Loucy (cell line): Measurements from ENCODE around the gene D2HGDH.

Source experiments
- H2AFZ ChIP-seq: fragments of 200-600 bp; sonication (generic); 2 replicates; pipeline ENCODE4 v1.6.0; 2016; ENCODE audit warnings: antibody characterized with exemption, mild to moderate bottlenecking, low read length, moderate library complexity
- H3F3A ChIP-seq: fragments of 200-600 bp; 2 replicates; pipeline ENCODE4 v1.6.0; 2016; ENCODE audit warnings: antibody characterized with exemption, low read depth, mild to moderate bottlenecking
- H3K27me3 ChIP-seq: fragments of 200-600 bp; sonication (generic); 2 replicates; pipeline ENCODE4 v1.6.1; 2014; ENCODE audit warnings: low read length, mild to moderate bottlenecking; ENCODE audit not compliant: insufficient read depth, poor library complexity, severe bottlenecking
- H3K36me3 ChIP-seq: fragments of 200-600 bp; sonication (generic); 2 replicates; pipeline ENCODE4 v1.6.1; 2016; ENCODE audit warnings: low read length; ENCODE audit not compliant: insufficient read depth
- H3K4me1 ChIP-seq: fragments of 200-600 bp; sonication (generic); 2 replicates; pipeline ENCODE4 v1.5.1; 2014; ENCODE audit warnings: low read length, mild to moderate bottlenecking; ENCODE audit not compliant: insufficient read depth, poor library complexity, severe bottlenecking
- H3K4me2 ChIP-seq: fragments of 200-600 bp; sonication (generic); 2 replicates; pipeline ENCODE4 v1.6.0; 2014; ENCODE audit warnings: antibody characterized with exemption, low read length, low read depth, mild to moderate bottlenecking; ENCODE audit not compliant: poor library complexity, severe bottlenecking
- H3K4me3 ChIP-seq: fragments of 200-600 bp; sonication (generic); 2 replicates; pipeline ENCODE4 v1.5.1; 2014; ENCODE audit warnings: low read length, mild to moderate bottlenecking, mixed read lengths; ENCODE audit not compliant: poor library complexity, severe bottlenecking
- H3K79me2 ChIP-seq: fragments of 200-600 bp; sonication (generic); 2 replicates; pipeline ENCODE4 v1.6.1; 2014; ENCODE audit warnings: low read length; ENCODE audit not compliant: insufficient read depth
- H3K9ac ChIP-seq: fragments of 200-600 bp; sonication (generic); 2 replicates; pipeline ENCODE4 v1.6.0; 2014; ENCODE audit warnings: mild to moderate bottlenecking, low read depth, low read length, moderate library complexity; ENCODE audit not compliant: poor library complexity, severe bottlenecking
- H3K9me2 ChIP-seq: fragments of 200-600 bp; sonication (generic); replicated peaks from 2 replicates; pipeline ENCODE4 v1.6.1; 2016; ENCODE audit warnings: low read depth, low read length, mixed read lengths
- H3K9me3 ChIP-seq: fragments of 200-600 bp; sonication (generic); 2 replicates; pipeline ENCODE4 v1.6.1; 2014; ENCODE audit warnings: mild to moderate bottlenecking, antibody characterized with exemption, low read length, low read depth; ENCODE audit not compliant: insufficient read depth
- H4K20me1 ChIP-seq: fragments of 200-600 bp; sonication (generic); 2 replicates; pipeline ENCODE4 v1.6.0; 2014; ENCODE audit warnings: antibody characterized with exemption, low read length, mild to moderate bottlenecking; ENCODE audit not compliant: insufficient read depth, poor library complexity, severe bottlenecking
- CTCF ChIP-seq: fragments of 200-600 bp; sonication (generic); conservative IDR thresholded peaks from 2 replicates; pipeline ENCODE4 v1.5.1; 2014; ENCODE audit warnings: mild to moderate bottlenecking, antibody characterized with exemption, low read length
- EZH2phosphoT487 ChIP-seq: fragments of 200-600 bp; IDR thresholded peaks from 2 replicates; pipeline ENCODE4 v1.6.1; 2018; ENCODE audit warnings: antibody characterized with exemption, mild to moderate bottlenecking, moderate library complexity, borderline replicate concordance

The D2HGDH gene

GRCh38 chr2:241773511-241774418, 39.3 kb downstream of the D2HGDH start:
- Histone ChIP-seq H3K27me3 (no peaks in the 10 kb centered on the region), H3K4me3 (no peak overlapping the region)

GRCh38 chr2:241774419-241775222, 40.2 kb downstream of the D2HGDH start:
- no peak overlapping the region for H3K4me2 ChIP-seq
- no peak overlapping the region for H3K4me3 ChIP-seq
- H3K36me3 ChIP-seq, result no peaks in the 10 kb centered on the region
- H3K9ac ChIP-seq, result no peak overlapping the region
- H4K20me1 ChIP-seq, result no peaks in the 10 kb centered on the region
- H3K9me2 ChIP-seq, result no peaks in the 10 kb centered on the region
- no peaks in the 10 kb centered on the region for H3F3A ChIP-seq
- H2AFZ ChIP-seq, result no peak overlapping the region
- no peaks in the 10 kb centered on the region for H3K27me3 ChIP-seq
- no peak for TF ChIP-seq CTCF
- no peak for TF ChIP-seq EZH2phosphoT487
- H3K9me3 ChIP-seq, result no peaks in the 10 kb centered on the region
- H3K79me2 ChIP-seq, result no peaks in the 10 kb centered on the region
- H3K4me1 ChIP-seq, result peaks cover 7% of the 10 kb centered on the region

More at GRCh38 chr2:241773511-241774418, 39.3 kb downstream of the D2HGDH start:
- Histone ChIP-seq H3K9me3 (no peaks in the 10 kb centered on the region), H4K20me1 (no peaks in the 10 kb centered on the region), H3K79me2 (no peaks in the 10 kb centered on the region), H2AFZ (no peak overlapping the region), H3K9me2 (no peaks in the 10 kb centered on the region), H3F3A (no peaks in the 10 kb centered on the region), H3K4me2 (no peak overlapping the region), H3K36me3 (no peaks in the 10 kb centered on the region), H3K4me1 (peaks cover 7% of the 10 kb centered on the region), H3K9ac (no peak overlapping the region)
- TF ChIP-seq CTCF (no peak), EZH2phosphoT487 (no peak)

- no peak overlapping the region for H3K4me3 ChIP-seq
- TF ChIP-seq CTCF, result no peak
- TF ChIP-seq EZH2phosphoT487, result no peak
- H3K4me1 ChIP-seq, result peaks cover 7% of the 10 kb centered on the region
These were observed 41.1 kb downstream of the D2HGDH start for GRCh38 chr2:241775223-241776177.

More at GRCh38 chr2:241775223-241776177, 41.1 kb downstream of the D2HGDH start:
- no peaks in the 10 kb centered on the region for H3K36me3 ChIP-seq
- no peaks in the 10 kb centered on the region for H3K27me3 ChIP-seq
- no peaks in the 10 kb centered on the region for H3K9me3 ChIP-seq
- no peaks in the 10 kb centered on the region for H4K20me1 ChIP-seq
- no peak overlapping the region for H3K9ac ChIP-seq
- H3K4me2 ChIP-seq, result no peak overlapping the region
- no peaks in the 10 kb centered on the region for H3K79me2 ChIP-seq
- no peaks in the 10 kb centered on the region for H3K9me2 ChIP-seq
- no peaks in the 10 kb centered on the region for H3F3A ChIP-seq
- H2AFZ ChIP-seq, result no peak overlapping the region
